Activated CD8-positive, alpha-beta memory T cell treated with anti-CD3 and anti-CD28 coated beads, Interleukin-2, amount 50 U/mL, for 1 hour (primary cell): Measurements from ENCODE around the gene FCHO2.

ENCODE experiments used
- DNase-seq: peaks from one replicate; pipeline ENCODE4 v3.0.0-alpha.2; 2020; ENCODE audit errors: extremely low read depth

FCHO2 gene

GRCh38 chr5:73030995-73031394 lies 75.2 kb downstream of the FCHO2 start:
- no peak for DNase-seq

GRCh38 chr5:73031839-73032238 lies 76.0 kb downstream of the FCHO2 start:
- DNase-seq, result no peak

- DNase-seq, result no peak
These were observed 76.8 kb downstream of the FCHO2 start for GRCh38 chr5:73032635-73033034.

- DNase-seq, result no peak
These were observed 81.7 kb downstream of the FCHO2 start for GRCh38 chr5:73037545-73037944.

GRCh38 chr5:73039082-73039481 lies 83.2 kb downstream of the FCHO2 start:
- DNase-seq, result no peak

GRCh38 chr5:73042993-73043392 lies 87.2 kb downstream of the FCHO2 start:
- DNase-seq, result no peak

- DNase-seq, result no peak
These were observed 88.7 kb downstream of the FCHO2 start for GRCh38 chr5:73044546-73044945.

GRCh38 chr5:73045623-73046022 lies 89.8 kb downstream of the FCHO2 start:
- no peak for DNase-seq

- DNase-seq, result no peak
These were observed 105.8 kb downstream of the FCHO2 start for GRCh38 chr5:73061593-73061992.

- DNase-seq, result no peak
These were observed 110.6 kb downstream of the FCHO2 start for GRCh38 chr5:73066466-73066865.

GRCh38 chr5:73067213-73067612 lies 111.4 kb downstream of the FCHO2 start:
- no peak for DNase-seq

GRCh38 chr5:73081093-73081492 lies 125.3 kb downstream of the FCHO2 start:
- DNase-seq, result no peak

- DNase-seq, result no peak
These were observed 132.2 kb downstream of the FCHO2 start for GRCh38 chr5:73088026-73088425.

- DNase-seq, result no peak
These were observed 138.1 kb downstream of the FCHO2 start for GRCh38 chr5:73093943-73094342.

- no peak for DNase-seq
These were observed 138.6 kb downstream of the FCHO2 start for GRCh38 chr5:73094415-73094814.

GRCh38 chr5:73095564-73096238 lies 139.9 kb downstream of the FCHO2 start:
- DNase-seq, result no peak

GRCh38 chr5:73096239-73096575 lies 140.4 kb downstream of the FCHO2 start:
- DNase-seq, result no peak

- no peak for DNase-seq
These were observed 141.9 kb downstream of the FCHO2 start for GRCh38 chr5:73097740-73098139.

- no peak for DNase-seq
These were observed 144.3 kb downstream of the FCHO2 start for GRCh38 chr5:73100109-73100508.

- DNase-seq, result no peak
These were observed 148.0 kb downstream of the FCHO2 start for GRCh38 chr5:73103870-73104299.

- DNase-seq, result no peak
These were observed 148.5 kb downstream of the FCHO2 start for GRCh38 chr5:73104326-73104725.

- DNase-seq, result no peak
These were observed 150.5 kb downstream of the FCHO2 start for GRCh38 chr5:73106335-73106734.

GRCh38 chr5:73110190-73110589 lies 154.3 kb downstream of the FCHO2 start:
- no peak for DNase-seq

- no peak for DNase-seq
These were observed 155.7 kb downstream of the FCHO2 start for GRCh38 chr5:73111536-73111935.
